ENCODE data around the gene DCAF7. TPM values are rescaled to one million over a fixed set of nuclear protein-coding genes. Genes with fewer than 3 reads are reported as not detected.

The DCAF7 gene
- total RNA-seq, 4 donors from 2014 or later: 24.9 to 45.2 (median 34.2) TPM

DNA sequence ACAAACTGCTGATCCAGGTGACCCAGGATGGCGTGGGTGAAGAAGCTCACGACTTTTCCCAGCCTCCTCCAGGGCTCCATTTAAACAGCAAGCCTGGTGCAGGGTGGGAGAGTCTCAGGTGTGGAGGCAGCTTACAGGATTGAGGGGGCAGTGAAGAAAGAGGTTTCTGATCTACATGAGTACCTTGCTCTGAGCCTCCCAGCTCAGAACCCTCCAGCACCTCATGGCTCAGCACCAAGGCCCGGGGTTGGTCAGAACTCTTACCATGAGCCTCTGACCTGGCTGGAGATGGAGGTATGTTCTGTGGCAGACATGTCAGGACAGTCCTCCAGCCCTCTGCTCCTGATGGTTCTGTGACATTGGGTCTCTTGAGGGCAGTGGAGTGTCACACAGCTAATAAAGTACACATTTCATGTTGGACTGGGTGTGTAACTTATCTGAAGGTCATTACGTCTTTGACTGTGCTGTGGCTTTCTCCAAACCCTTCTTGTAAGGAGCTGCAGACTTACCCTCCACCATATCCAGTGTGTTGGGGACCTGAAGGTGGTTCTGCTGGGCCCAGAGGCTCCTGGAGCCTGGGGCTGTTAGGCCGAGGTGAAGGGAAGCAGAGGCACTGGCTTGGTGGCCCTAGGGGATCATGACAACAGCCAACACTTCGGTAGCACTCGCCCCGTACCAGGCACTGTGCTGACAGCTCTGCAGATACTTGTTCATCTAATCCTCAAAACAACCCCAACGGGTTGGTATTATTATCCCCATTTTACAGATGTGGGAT lies 3.8 kb upstream of the DCAF7 start:
- intact Hi-C loops (cut with DNase I): loop anchor here (5.0 kb wide), 1 partner anchor 99 kb away; the partner anchor contains the start of gene CYB561
- Histone ChIP-seq H3K27ac (replicated peaks in 1 of 4) (no peak overlapping the region), H3K27me3 (no peaks in the 10 kb centered on the region), H3K36me3 (no peaks in the 10 kb centered on the region), H3K4me1 (peaks cover 9 to 18% (median 15%) of the 10 kb centered on the region in 4 donors), H3K9me3 (no peaks in the 10 kb centered on the region), H3K4me3 (no peak overlapping the region)
- no peak for DNase-seq (ENCODE audit: extremely low spot score)
- TF ChIP-seq CTCF (IDR thresholded peaks at IDR 0.05): no peak
- TF ChIP-seq POLR2A (IDR thresholded peaks at IDR 0.05; ENCODE audit: low read depth): no peak
- TF ChIP-seq EP300 (IDR thresholded peaks at IDR 0.05): no peak
- no peak for TF ChIP-seq POLR2AphosphoS5 (IDR thresholded peaks at IDR 0.05)
- WGBS: 90% methylated on average over 9 of the region's 9 CpGs

DNA sequence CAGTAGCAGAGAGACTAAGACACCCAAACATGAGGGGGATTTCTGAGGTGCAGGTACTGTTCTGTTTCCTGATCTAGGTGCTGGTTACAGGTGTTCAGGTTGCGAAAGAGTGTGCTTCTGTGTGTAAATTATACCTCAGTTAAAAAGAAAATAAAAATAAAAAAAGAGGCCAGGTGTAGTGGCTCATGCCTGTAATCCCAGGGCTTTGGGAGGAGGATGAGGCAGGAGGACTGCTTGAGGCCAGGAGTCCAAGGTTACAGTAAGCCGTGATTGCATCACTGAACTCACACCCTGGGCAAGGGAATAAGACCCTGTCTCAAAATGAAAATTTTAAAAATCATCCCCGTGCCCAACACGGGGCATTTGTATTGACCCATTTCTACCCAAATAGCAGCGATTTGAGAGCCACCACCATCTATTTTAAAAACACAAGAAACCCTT lies 3.2 kb upstream of the DCAF7 start:
- Histone ChIP-seq H3K9me3 (no peaks in the 10 kb centered on the region), H3K27me3 (no peaks in the 10 kb centered on the region), H3K27ac (replicated peaks in 1 of 4) (no peak overlapping the region), H3K4me1 (peaks cover 13 to 24% (median 21%) of the 10 kb centered on the region in 4 donors), H3K4me3 (no peak overlapping the region), H3K36me3 (no peaks in the 10 kb centered on the region)
- WGBS: 68% methylated on average over 5 of the region's 5 CpGs
- DNase-seq (ENCODE audit: extremely low spot score): no peak
- TF ChIP-seq CTCF (IDR thresholded peaks at IDR 0.05) (no peak), POLR2A (IDR thresholded peaks at IDR 0.05; ENCODE audit: low read depth) (no peak), POLR2AphosphoS5 (IDR thresholded peaks at IDR 0.05) (no peak), EP300 (IDR thresholded peaks at IDR 0.05) (no peak)
- intact Hi-C loops (cut with DNase I): loop anchor here (5.0 kb wide), 1 partner anchor 100 kb away; the partner anchor contains the start of gene CYB561

GRCh38 chr17:63549289-63549945 lies 860 bp upstream of the DCAF7 start:
- DNase-seq (ENCODE audit: extremely low spot score): no peak
- WGBS: 16% methylated on average over 18 of the region's 18 CpGs
- TF ChIP-seq CTCF (IDR thresholded peaks at IDR 0.05) (no peak), POLR2A (IDR thresholded peaks at IDR 0.05; ENCODE audit: low read depth) (no peak), POLR2AphosphoS5 (IDR thresholded peaks at IDR 0.05) (no peak), EP300 (IDR thresholded peaks at IDR 0.05) (no peak)
- Histone ChIP-seq H3K27me3 (no peaks in the 10 kb centered on the region), H3K9me3 (no peaks in the 10 kb centered on the region), H3K4me3 (peak overlapping the region; percentile 87 to 99 (median 96)), H3K36me3 (no peaks in the 10 kb centered on the region), H3K4me1 (peaks cover 22 to 47% (median 44%) of the 10 kb centered on the region in 4 donors), H3K27ac (replicated peaks in 1 of 4) (peak overlapping the region; percentile 87 to 92 (median 90))
- intact Hi-C loops (cut with DNase I): loop anchor here (5.0 kb wide), 1 partner anchor 102 kb away; the partner anchor contains the start of gene CYB561

DNA sequence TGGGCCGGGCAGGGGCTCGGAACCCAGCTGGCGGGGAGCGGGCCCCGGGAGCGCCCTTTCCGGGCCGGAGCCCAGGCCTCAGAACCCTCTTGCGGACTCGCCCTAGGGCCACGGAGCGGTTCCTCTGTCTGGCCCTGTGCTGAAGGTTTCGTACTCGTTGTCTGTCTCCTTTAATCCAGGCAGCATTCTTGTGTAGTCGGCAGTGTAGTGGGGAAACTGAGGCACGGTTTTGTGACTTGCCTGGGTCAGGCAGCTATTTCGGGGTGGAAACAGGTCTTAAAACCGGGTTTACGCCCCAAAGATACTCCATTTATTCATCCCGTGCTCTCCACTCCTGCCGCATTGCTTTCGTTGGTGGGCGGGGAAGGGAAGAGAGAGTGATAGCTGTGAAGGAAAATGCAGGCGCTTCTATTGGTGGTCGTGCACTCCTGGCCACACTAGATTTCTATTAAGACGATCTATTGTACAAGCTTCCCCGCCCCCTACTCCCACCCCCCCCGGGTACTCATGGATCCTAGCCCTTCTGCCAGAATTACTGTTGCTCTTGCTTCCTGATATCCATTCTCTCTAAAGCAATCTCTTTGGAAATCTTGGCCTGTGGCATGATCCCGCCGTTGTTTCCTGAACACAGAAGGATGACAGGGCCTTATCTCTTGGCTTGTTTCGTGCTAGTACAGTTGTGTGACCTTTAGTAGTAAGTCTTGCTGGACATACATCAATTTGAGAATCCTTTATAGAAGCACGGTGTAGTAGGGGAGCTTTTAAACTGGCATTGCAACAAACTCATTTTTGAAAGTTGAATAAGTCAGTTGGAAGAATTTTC lies 751 bp downstream of the DCAF7 start:
- peaks cover 25 to 63% (median 60%) of the 10 kb centered on the region in 4 donors for H3K4me1 ChIP-seq
- WGBS: under 1% methylated on average over 18 of the region's 32 CpGs
- TF ChIP-seq POLR2A (IDR thresholded peaks at IDR 0.05; ENCODE audit: low read depth) (no peak), CTCF (IDR thresholded peaks at IDR 0.05) (no peak), POLR2AphosphoS5 (IDR thresholded peaks at IDR 0.05) (no peak), EP300 (IDR thresholded peaks at IDR 0.05) (no peak)
- peak overlapping the region; percentile 91 to 95 (median 92) for H3K27ac ChIP-seq (replicated peaks in 1 of 4)
- H3K27me3 ChIP-seq: no peaks in the 10 kb centered on the region
- no peaks in the 10 kb centered on the region for H3K9me3 ChIP-seq
- no peaks in the 10 kb centered on the region for H3K36me3 ChIP-seq
- peak overlapping the region; percentile 87 to 99 (median 96) for H3K4me3 ChIP-seq
- intact Hi-C loops (cut with DNase I): loop anchor here (5.0 kb wide), 1 partner anchor 51 kb away; the partner anchor contains the start of gene TACO1
- no peak for DNase-seq (ENCODE audit: extremely low spot score)
